GM19455 (cell line): ENCODE measurements around the gene SCEL.
"Not testable (repeated sequence)": the region's sequence is repeated elsewhere in the genome, so short reads cannot be mapped to it uniquely, and the experiment has no call there.

Source experiments
- ATAC-seq: cut with Tn5 transposase; IDR thresholded peaks from one replicate; pipeline ENCODE4 v1.9.1; 2021; ENCODE audit not compliant: unreplicated experiment

Gene SCEL

GRCh38 chr13:77535448-77535847, at the start of gene SCEL:
TSS of gene SCEL (plus strand) at chr13:77535706. CDS start at chr13:77555876, 20,170 bp downstream.
- ATAC-seq, result no peak

GRCh38 chr13:77489566-77490337, 45.8 kb upstream of the SCEL start:
- ATAC-seq, result no peak

- no peak for ATAC-seq
These were observed 42.5 kb upstream of the SCEL start for GRCh38 chr13:77492982-77493381.

GRCh38 chr13:77494226-77494625, 41.3 kb upstream of the SCEL start:
- no peak for ATAC-seq

- ATAC-seq, result no peak
These were observed 38.2 kb upstream of the SCEL start for GRCh38 chr13:77497350-77497749.

- no peak for ATAC-seq
These were observed 37.7 kb upstream of the SCEL start for GRCh38 chr13:77497835-77498234.

- ATAC-seq, result peak; percentile 85
These were observed 33.3 kb upstream of the SCEL start for GRCh38 chr13:77502104-77502720.

GRCh38 chr13:77503398-77503797, 32.1 kb upstream of the SCEL start:
- ATAC-seq, result no peak

- ATAC-seq, result no peak
These were observed 28.6 kb upstream of the SCEL start for GRCh38 chr13:77506874-77507273.

- no peak for ATAC-seq
These were observed 27.4 kb upstream of the SCEL start for GRCh38 chr13:77507931-77508776.

- ATAC-seq, result no peak
These were observed 26.4 kb upstream of the SCEL start for GRCh38 chr13:77508959-77509620.

- ATAC-seq, result no peak
These were observed 25.4 kb upstream of the SCEL start for GRCh38 chr13:77510156-77510555.

GRCh38 chr13:77511552-77511951, 24.0 kb upstream of the SCEL start:
- no peak for ATAC-seq

GRCh38 chr13:77513719-77514335, 21.7 kb upstream of the SCEL start:
- ATAC-seq, result peak; percentile 86

- peak; percentile 70 for ATAC-seq
These were observed 21.2 kb upstream of the SCEL start for GRCh38 chr13:77514336-77514726.

GRCh38 chr13:77515785-77516184, 19.7 kb upstream of the SCEL start:
- ATAC-seq, result no peak

- no peak for ATAC-seq
These were observed 19.1 kb upstream of the SCEL start for GRCh38 chr13:77516342-77516789.

GRCh38 chr13:77518266-77518665, 17.2 kb upstream of the SCEL start:
- ATAC-seq, result no peak

- ATAC-seq, result not testable (repeated sequence)
These were observed 16.1 kb upstream of the SCEL start for GRCh38 chr13:77519396-77519795.

- ATAC-seq, result no peak
These were observed 15.7 kb upstream of the SCEL start for GRCh38 chr13:77519808-77520207.

GRCh38 chr13:77521194-77521593, 14.3 kb upstream of the SCEL start:
- ATAC-seq, result no peak
